Lung (tissue), 12 donors: ENCODE measurements around the gene FLNA. TPM values are rescaled to one million over a fixed set of nuclear protein-coding genes. Genes with fewer than 3 reads are reported as not detected.

Experiments used
- ATAC-seq: fragments of 200-7000 bp; cut with Tn5 transposase; one replicate; pipeline ENCODE4 v1.9.1; 2020; ENCODE audit warnings: moderate number of reproducible peaks; ENCODE audit not compliant: insufficient read depth, low FRiP score
- DNase-seq, 3 donors: peaks; one replicate each; pipeline ENCODE4 v3.0.0-alpha.2; 2013 to 2017
- H3K27ac ChIP-seq, 2 donors: one replicate each; pipeline ENCODE4 v1.5.1; 2013; ENCODE audit warnings: mild to moderate bottlenecking in 2 of 2, moderate library complexity in 2 of 2, control low read depth in 1 of 2, inconsistent platforms in 1 of 2, low read depth in 1 of 2, low read length in 1 of 2
- H3K27me3 ChIP-seq, 3 donors: one replicate each; pipeline ENCODE4 v1.5.1; 2013; ENCODE audit warnings: low read length in 2 of 3; ENCODE audit not compliant: control insufficient read depth in 3 of 3, insufficient read depth in 3 of 3
- H3K36me3 ChIP-seq, 4 donors: one replicate each; pipeline ENCODE4 v1.5.1; 2013; ENCODE audit warnings: low read length in 4 of 4, mild to moderate bottlenecking in 1 of 4, moderate library complexity in 1 of 4; ENCODE audit not compliant: control insufficient read depth in 4 of 4, insufficient read depth in 4 of 4
- H3K4me1 ChIP-seq, 5 donors: one replicate each; pipeline ENCODE4 v1.5.1; 2013; ENCODE audit warnings: low read length in 5 of 5, mild to moderate bottlenecking in 2 of 5, moderate library complexity in 1 of 5; ENCODE audit not compliant: control insufficient read depth in 5 of 5, insufficient read depth in 5 of 5
- H3K4me3 ChIP-seq: one replicate; pipeline ENCODE4 v1.5.1; 2013; ENCODE audit warnings: mild to moderate bottlenecking, control low read depth, moderate library complexity
- H3K9ac ChIP-seq, 2 donors: one replicate each; pipeline ENCODE4 v1.5.1; 2013; ENCODE audit warnings: low read length in 2 of 2, control low read depth in 1 of 2; ENCODE audit not compliant: insufficient read depth in 1 of 2
- H3K9me3 ChIP-seq, 4 donors: one replicate each; pipeline ENCODE4 v1.5.1; 2013; ENCODE audit warnings: low read length in 3 of 4, mild to moderate bottlenecking in 1 of 4, moderate library complexity in 1 of 4; ENCODE audit not compliant: control insufficient read depth in 4 of 4, insufficient read depth in 3 of 4
- WGBS, 2 donors: extraction: QIAGEN DNeasy Blood & Tissue Kit; methylation state at CpG; one replicate each; pipeline ENCODE4 v1.1.7; 2013; 5-methylcytosine and 5-hydroxymethylcytosine counted together
- polyA plus RNA-seq, 2 donors: library from polyadenylated mRNA; stranded (reverse); fragments of 200-250 nt; gene quantifications; one replicate each; pipeline ENCODE4 v1.2.1, GENCODE V29; 2013
- total RNA-seq, 2 donors: library from RNA; depleted of rRNA in 1 of 2; stranded (reverse); fragments of >200 nt in 1 of 2; gene quantifications; one replicate each; pipeline ENCODE4 v1.2.1, GENCODE V29; 2014 to 2021
- TF ChIP-seq, protein P1 (sequence below): IDR thresholded peaks from 2 replicates; pipeline ENCODE4 v1.5.1; 2012; ENCODE audit warnings: mild to moderate bottlenecking; ENCODE audit errors: control extremely low read depth, extremely low read depth
- donor health status: control.
- donor health status: control.
- donor health status: Bipolar disorder and iron deficiency.
- donor health status: healthy.
- donor health status: DM: yes; HTN: yes; CAD: no.

Gene FLNA
- total and polyA plus RNA-seq, 4 donors = 602 to 1,802 (median 714) TPM

DNA sequence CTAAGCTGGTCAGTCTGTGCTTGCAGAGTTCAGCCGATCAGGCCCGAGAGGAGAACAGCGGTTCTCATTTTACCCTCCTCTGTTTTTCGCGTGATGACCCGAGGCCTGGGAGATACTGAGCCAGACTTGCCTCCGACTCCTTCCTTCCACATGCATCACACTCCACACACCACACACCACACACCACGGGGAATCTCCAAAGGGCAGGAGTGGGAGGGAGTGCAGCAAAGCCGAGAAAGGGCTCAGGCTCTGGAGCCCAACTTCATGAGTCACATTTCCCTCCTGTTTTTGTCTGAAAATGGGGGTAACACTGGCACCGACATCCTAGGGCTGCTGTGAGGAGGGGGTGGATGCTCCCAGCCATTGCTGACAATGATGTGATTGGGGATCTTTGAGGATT lies 39.9 kb downstream of the FLNA start:
- no peak overlapping the region for H3K4me3 ChIP-seq
- TF ChIP-seq, protein P1, sequence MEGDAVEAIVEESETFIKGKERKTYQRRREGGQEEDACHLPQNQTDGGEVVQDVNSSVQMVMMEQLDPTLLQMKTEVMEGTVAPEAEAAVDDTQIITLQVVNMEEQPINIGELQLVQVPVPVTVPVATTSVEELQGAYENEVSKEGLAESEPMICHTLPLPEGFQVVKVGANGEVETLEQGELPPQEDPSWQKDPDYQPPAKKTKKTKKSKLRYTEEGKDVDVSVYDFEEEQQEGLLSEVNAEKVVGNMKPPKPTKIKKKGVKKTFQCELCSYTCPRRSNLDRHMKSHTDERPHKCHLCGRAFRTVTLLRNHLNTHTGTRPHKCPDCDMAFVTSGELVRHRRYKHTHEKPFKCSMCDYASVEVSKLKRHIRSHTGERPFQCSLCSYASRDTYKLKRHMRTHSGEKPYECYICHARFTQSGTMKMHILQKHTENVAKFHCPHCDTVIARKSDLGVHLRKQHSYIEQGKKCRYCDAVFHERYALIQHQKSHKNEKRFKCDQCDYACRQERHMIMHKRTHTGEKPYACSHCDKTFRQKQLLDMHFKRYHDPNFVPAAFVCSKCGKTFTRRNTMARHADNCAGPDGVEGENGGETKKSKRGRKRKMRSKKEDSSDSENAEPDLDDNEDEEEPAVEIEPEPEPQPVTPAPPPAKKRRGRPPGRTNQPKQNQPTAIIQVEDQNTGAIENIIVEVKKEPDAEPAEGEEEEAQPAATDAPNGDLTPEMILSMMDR = no peak
- H3K27me3 ChIP-seq = no peaks in the 10 kb centered on the region
- H3K9ac ChIP-seq = no peak overlapping the region
- H3K4me1 ChIP-seq = no peaks in the 10 kb centered on the region
- no peak for DNase-seq
- ATAC-seq = no peak
- H3K9me3 ChIP-seq = peaks cover 0 to 4% (median 0%) of the 10 kb centered on the region in 4 donors
- H3K36me3 ChIP-seq = no peaks in the 10 kb centered on the region
- no peak overlapping the region for H3K27ac ChIP-seq
- 75 to 93% methylated on average over 10 of the region's 10 CpGs for WGBS, 2 donors

DNA sequence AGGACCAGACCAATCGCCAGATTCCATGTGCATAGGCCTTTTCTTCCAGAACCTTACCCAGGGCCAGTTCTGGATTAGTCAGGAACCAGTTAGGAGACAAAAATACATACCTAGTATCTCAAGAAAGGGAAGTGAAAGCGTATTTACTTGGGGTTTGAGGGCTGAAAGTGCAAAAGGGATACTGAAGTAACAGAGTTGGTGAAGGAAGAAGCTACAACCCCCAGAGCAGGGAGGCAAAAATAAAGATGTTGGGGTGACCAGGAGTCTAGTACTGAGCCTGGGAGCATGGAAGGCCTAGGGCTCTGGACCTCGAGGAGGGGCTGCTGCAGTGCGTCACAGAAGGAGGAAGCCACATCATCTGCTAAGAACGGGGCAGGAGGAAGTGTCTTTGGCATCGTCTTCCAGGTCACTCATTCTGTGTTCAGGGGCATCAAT lies 40.6 kb downstream of the FLNA start:
- Histone ChIP-seq H3K9me3 (peaks cover 0 to 4% (median 0%) of the 10 kb centered on the region in 4 donors), H3K27ac (no peak overlapping the region), H3K4me3 (no peak overlapping the region), H3K36me3 (no peaks in the 10 kb centered on the region), H3K27me3 (no peaks in the 10 kb centered on the region), H3K9ac (no peak overlapping the region), H3K4me1 (no peaks in the 10 kb centered on the region)
- ATAC-seq (no peak), DNase-seq (no peak)
- TF ChIP-seq, protein P1 = no peak
- 32 to 56% methylated on average over 5 to 6 of the region's 6 CpGs for WGBS, 2 donors

- no peak overlapping the region for H3K9ac ChIP-seq
- WGBS, 2 donors = 85 to 97% methylated on average over 9 of the region's 9 CpGs
- TF ChIP-seq, protein P1 = no peak
- no peak overlapping the region for H3K4me3 ChIP-seq
- DNase-seq = no peak
- no peak for ATAC-seq
- H3K9me3 ChIP-seq = peaks cover 0 to 4% (median 0%) of the 10 kb centered on the region in 4 donors
- no peak overlapping the region for H3K27ac ChIP-seq
- H3K4me1 ChIP-seq = no peaks in the 10 kb centered on the region
- no peaks in the 10 kb centered on the region for H3K36me3 ChIP-seq
- H3K27me3 ChIP-seq = no peaks in the 10 kb centered on the region
These were observed 41.3 kb downstream of the FLNA start for GRCh38 chrX:154333116-154333515.

GRCh38 chrX:154332561-154332960 lies 41.9 kb downstream of the FLNA start:
- Histone ChIP-seq H3K4me1 (peaks cover 0 to 5% (median 0%) of the 10 kb centered on the region in 5 donors), H3K27me3 (no peaks in the 10 kb centered on the region), H3K27ac (no peak overlapping the region), H3K4me3 (no peak overlapping the region), H3K36me3 (no peaks in the 10 kb centered on the region), H3K9me3 (peaks cover 0 to 4% (median 0%) of the 10 kb centered on the region in 4 donors), H3K9ac (no peak overlapping the region)
- 91 to 93% methylated on average over 25 to 29 of the region's 29 CpGs for WGBS, 2 donors
- ATAC-seq = no peak
- DNase-seq = no peak
- TF ChIP-seq, protein P1 = no peak
